HL-60 (cell line): ENCODE data around the gene COBL.

Source experiments
- GABPA ChIP-seq: IDR thresholded peaks from 2 replicates; pipeline ENCODE4 v1.6.1; 2012; ENCODE audit warnings: low read depth
- POLR2AphosphoS5 ChIP-seq: IDR thresholded peaks from 2 replicates; pipeline ENCODE4 v1.6.1; 2012; ENCODE audit warnings: low read depth
- SPI1 ChIP-seq: IDR thresholded peaks from 2 replicates; pipeline ENCODE4 v1.6.1; 2012; ENCODE audit warnings: low read depth, mild to moderate bottlenecking, borderline replicate concordance
- TF ChIP-seq, protein P1 (sequence below): IDR thresholded peaks from one replicate; pipeline ENCODE4 v1.5.1; 2011; ENCODE audit warnings: low read length, control low read depth, inconsistent platforms; ENCODE audit not compliant: insufficient read depth

DNA sequence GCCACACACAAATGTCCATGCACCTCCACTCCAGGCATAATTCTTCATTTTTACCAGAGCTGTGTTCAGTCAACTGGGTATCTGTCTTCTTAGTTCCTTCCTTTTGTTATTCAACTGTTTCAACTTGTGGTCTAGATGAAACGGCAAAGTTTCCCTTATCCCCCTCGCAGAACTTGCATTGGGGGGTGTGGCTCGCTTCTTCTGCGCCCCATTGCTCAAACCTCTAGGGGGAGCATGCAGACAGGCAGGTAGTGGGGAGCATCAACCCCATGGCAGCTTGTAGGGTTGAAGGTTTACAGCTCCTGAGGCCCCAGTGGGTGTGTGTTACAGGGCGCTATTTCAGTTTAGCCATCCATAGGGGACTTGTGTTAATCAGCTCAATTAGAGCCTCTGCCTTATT is 38.3 kb upstream of the COBL start:
- TF ChIP-seq, protein P1, sequence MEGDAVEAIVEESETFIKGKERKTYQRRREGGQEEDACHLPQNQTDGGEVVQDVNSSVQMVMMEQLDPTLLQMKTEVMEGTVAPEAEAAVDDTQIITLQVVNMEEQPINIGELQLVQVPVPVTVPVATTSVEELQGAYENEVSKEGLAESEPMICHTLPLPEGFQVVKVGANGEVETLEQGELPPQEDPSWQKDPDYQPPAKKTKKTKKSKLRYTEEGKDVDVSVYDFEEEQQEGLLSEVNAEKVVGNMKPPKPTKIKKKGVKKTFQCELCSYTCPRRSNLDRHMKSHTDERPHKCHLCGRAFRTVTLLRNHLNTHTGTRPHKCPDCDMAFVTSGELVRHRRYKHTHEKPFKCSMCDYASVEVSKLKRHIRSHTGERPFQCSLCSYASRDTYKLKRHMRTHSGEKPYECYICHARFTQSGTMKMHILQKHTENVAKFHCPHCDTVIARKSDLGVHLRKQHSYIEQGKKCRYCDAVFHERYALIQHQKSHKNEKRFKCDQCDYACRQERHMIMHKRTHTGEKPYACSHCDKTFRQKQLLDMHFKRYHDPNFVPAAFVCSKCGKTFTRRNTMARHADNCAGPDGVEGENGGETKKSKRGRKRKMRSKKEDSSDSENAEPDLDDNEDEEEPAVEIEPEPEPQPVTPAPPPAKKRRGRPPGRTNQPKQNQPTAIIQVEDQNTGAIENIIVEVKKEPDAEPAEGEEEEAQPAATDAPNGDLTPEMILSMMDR: no peak
- TF ChIP-seq POLR2AphosphoS5: no peak
- no peak for TF ChIP-seq GABPA
- no peak for TF ChIP-seq SPI1
